ENCODE results near the gene REXO1.

REXO1 gene

GRCh38 chr19:1858412-1859081 is 10.3 kb upstream of the REXO1 start:
- DNase-seq (ENCODE audit: low read depth), result no peak
- H3K4me3 ChIP-seq (ENCODE audit: low read length), result no peak overlapping the region
- no peak for TF ChIP-seq CTCF (IDR thresholded peaks at IDR 0.05; ENCODE audit: insufficient read depth, low read depth, low read length, missing control alignments)

- no peak for DNase-seq (ENCODE audit: low read depth)
- TF ChIP-seq CTCF (IDR thresholded peaks at IDR 0.05; ENCODE audit: insufficient read depth, low read depth, low read length, missing control alignments), result no peak
- H3K4me3 ChIP-seq (ENCODE audit: low read length), result peak overlapping the region; percentile 44
Observed at GRCh38 chr19:1857648-1858326, 9.5 kb upstream of the REXO1 start.

GRCh38 chr19:1856698-1857603 is 8.7 kb upstream of the REXO1 start:
- peak; percentile 87 for DNase-seq (ENCODE audit: low read depth)
- TF ChIP-seq CTCF (IDR thresholded peaks at IDR 0.05; ENCODE audit: insufficient read depth, low read depth, low read length, missing control alignments), result no peak

GRCh38 chr19:1856345-1856697 is 8.0 kb upstream of the REXO1 start:
- DNase-seq (ENCODE audit: low read depth), result no peak

More at GRCh38 chr19:1856698-1857603, 8.7 kb upstream of the REXO1 start:
- peak overlapping the region; percentile 44 for H3K4me3 ChIP-seq (ENCODE audit: low read length)

DNA sequence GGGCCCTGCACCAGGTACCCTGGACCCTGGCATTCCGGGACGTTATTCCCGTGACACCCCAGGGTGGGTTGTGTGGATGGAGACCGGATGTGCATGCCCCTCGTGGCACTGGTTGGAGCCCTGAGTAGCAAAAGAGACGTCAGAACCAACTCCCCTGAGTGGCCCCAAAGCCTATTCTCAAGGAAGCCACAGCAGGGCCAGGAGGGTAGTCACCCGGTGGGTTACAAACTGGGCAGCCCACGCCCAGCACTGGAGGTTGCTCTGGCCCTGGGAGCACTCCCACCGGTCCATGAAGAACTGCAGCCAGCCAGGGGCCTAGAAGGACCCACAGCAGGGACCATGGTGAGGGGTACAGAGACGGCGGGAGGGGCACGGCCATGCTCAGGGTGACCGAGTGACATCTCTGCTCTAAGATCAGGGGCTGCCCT is 7.6 kb upstream of the REXO1 start:
- peak overlapping the region; percentile 36 for H3K4me3 ChIP-seq (ENCODE audit: low read length)
- TF ChIP-seq CTCF (IDR thresholded peaks at IDR 0.05; ENCODE audit: insufficient read depth, low read depth, low read length, missing control alignments), result no peak
- DNase-seq (ENCODE audit: low read depth), result no peak

More at GRCh38 chr19:1856345-1856697, 8.0 kb upstream of the REXO1 start:
- peak overlapping the region; percentile 37 for H3K4me3 ChIP-seq (ENCODE audit: low read length)
- TF ChIP-seq CTCF (IDR thresholded peaks at IDR 0.05; ENCODE audit: insufficient read depth, low read depth, low read length, missing control alignments), result no peak

GRCh38 chr19:1855040-1855827 is 7.0 kb upstream of the REXO1 start:
- DNase-seq (ENCODE audit: low read depth), result peak; percentile 94
- no peak for TF ChIP-seq CTCF (IDR thresholded peaks at IDR 0.05; ENCODE audit: insufficient read depth, low read depth, low read length, missing control alignments)
- peak overlapping the region; percentile 36 for H3K4me3 ChIP-seq (ENCODE audit: low read length)

All from epithelial cell of esophagus (primary cell).